HepG2 (cell line): ENCODE measurements around the gene TSSK3. TPM values are rescaled to one million over a fixed set of nuclear protein-coding genes. Genes with fewer than 3 reads are reported as not detected.

ENCODE experiments used
- AHR ChIP-seq: IDR thresholded peaks from 2 replicates; pipeline ENCODE4 v1.6.1; 2018; ENCODE audit warnings: missing genetic modification reagents, missing compliant biosample characterization
- BRCA1 ChIP-seq: sonication (generic); formaldehyde crosslinking; IDR thresholded peaks from 2 replicates; pipeline ENCODE4 v1.4.0; 2020; ENCODE audit warnings: missing genetic modification reagents
- DR1 ChIP-seq: sonication (generic); formaldehyde crosslinking; IDR thresholded peaks from 2 replicates; pipeline ENCODE4 v1.8.0; 2021; ENCODE audit warnings: mild to moderate bottlenecking, missing genetic modification reagents, inconsistent platforms
- FOXM1 ChIP-seq: sonication (generic); formaldehyde crosslinking; IDR thresholded peaks from 2 replicates; pipeline ENCODE4 v1.5.0; 2020; ENCODE audit warnings: missing genetic modification reagents
- GABPA ChIP-seq, 2 experiments: IDR thresholded peaks; 2 replicates each; pipeline ENCODE4 v1.6.1; 2011 to 2016; ENCODE audit warnings: low read depth in 2 of 2, low read length in 1 of 2, missing biosample characterization in 1 of 2, missing genetic modification characterization in 1 of 2
- GFI1 ChIP-seq: sonication (generic); formaldehyde crosslinking; IDR thresholded peaks from 2 replicates; pipeline ENCODE4 v1.5.0; 2020; ENCODE audit warnings: missing genetic modification reagents, mild to moderate bottlenecking, borderline replicate concordance
- GRHL1 ChIP-seq: sonication (generic); formaldehyde crosslinking; conservative IDR thresholded peaks from 2 replicates; pipeline ENCODE4 v1.8.0; 2022; ENCODE audit warnings: missing genetic modification reagents
- HHEX ChIP-seq: IDR thresholded peaks from 2 replicates; pipeline ENCODE4 v1.6.1; 2016; ENCODE audit warnings: control low read depth
- HOXA3 ChIP-seq: sonication (generic); formaldehyde crosslinking; IDR thresholded peaks from 2 replicates; pipeline ENCODE4 v1.5.0; 2020; ENCODE audit warnings: missing genetic modification reagents
- SP4 ChIP-seq: sonication (generic); formaldehyde crosslinking; IDR thresholded peaks from 2 replicates; pipeline ENCODE4 v1.8.1; 2023; ENCODE audit warnings: mild to moderate bottlenecking, missing genetic modification reagents
- THAP8 ChIP-seq: sonication (generic); formaldehyde crosslinking; IDR thresholded peaks from 2 replicates; pipeline ENCODE4 v1.5.1; 2020; ENCODE audit warnings: missing genetic modification reagents, mild to moderate bottlenecking, borderline replicate concordance
- THAP9 ChIP-seq: sonication (generic); formaldehyde crosslinking; IDR thresholded peaks from 2 replicates; pipeline ENCODE4; 2020; ENCODE audit warnings: missing genetic modification reagents, mild to moderate bottlenecking, borderline replicate concordance
- ZHX2 ChIP-seq, 2 experiments: sonication (generic) in 1 of 2; formaldehyde crosslinking in 1 of 2; IDR thresholded peaks; 2 replicates each; pipeline versions ENCODE4 v1.6.1 to v1.9.0; 2014 to 2022; ENCODE audit warnings: antibody characterized with exemption in 1 of 2, borderline replicate concordance in 1 of 2, inconsistent platforms in 1 of 2, low read depth in 1 of 2, missing genetic modification reagents in 1 of 2
- ZNF460 ChIP-seq: sonication (generic); formaldehyde crosslinking; IDR thresholded peaks from 2 replicates; pipeline ENCODE4 v1.5.1; 2020; ENCODE audit warnings: missing genetic modification reagents, mild to moderate bottlenecking, borderline replicate concordance
- ZNF597 ChIP-seq: sonication (generic); formaldehyde crosslinking; IDR thresholded peaks from 2 replicates; pipeline ENCODE4 v1.5.0; 2020; ENCODE audit warnings: missing genetic modification reagents
- polyA plus RNA-seq, 8 experiments: library from polyadenylated mRNA; depleted of rRNA in 3 of 8; stranded (reverse) in 7 of 8; unstranded in 1 of 8; fragments of >200 nt; fragmentation: Illumina TruSeq in 4 of 8; extraction: Trizol in 4 of 8; gene quantifications; 2 replicates each; pipeline versions ENCODE4 v1.2.1 to v1.2.3, GENCODE V29; 2011 to 2016; ENCODE audit warnings: low read depth in 4 of 8, missing spikeins in 1 of 8, mixed read lengths in 1 of 8; ENCODE audit not compliant: insufficient read depth in 1 of 8
- total RNA-seq, 5 experiments: library from RNA; depleted of rRNA; stranded (reverse); fragments of >200 nt; fragmentation: Illumina TruSeq; extraction: Trizol; gene quantifications; 2 replicates each; pipeline ENCODE4 v1.2.3, GENCODE V29; 2016; ENCODE audit warnings: low read depth in 1 of 5

The TSSK3 gene
- total and polyA plus RNA-seq, 2 of the 13 experiments (the other 11 are each of a cell fraction or from before 2014, with no cell fraction given): 1.0 to 1.1 TPM

GRCh38 chr1:32321712-32322291 lies 40.5 kb upstream of the TSSK3 start (continued):
- no peak for TF ChIP-seq ZNF597 (CRISPR knock-in tag)
- no peak for TF ChIP-seq AHR
- no peak for TF ChIP-seq SP4 (CRISPR knock-in tag)
- no peak for TF ChIP-seq GRHL1 (CRISPR knock-in tag)
- no peak for TF ChIP-seq BRCA1 (CRISPR knock-in tag)
- TF ChIP-seq FOXM1 (CRISPR knock-in tag): no peak
- TF ChIP-seq HOXA3: peak; percentile 92
- TF ChIP-seq DR1: no peak
- TF ChIP-seq HHEX (CRISPR knock-in tag): no peak
- TF ChIP-seq THAP9: no peak
- TF ChIP-seq ZHX2 (IDR thresholded peaks at IDR 0.05; ENCODE audit: low read depth): no peak
- no peak for TF ChIP-seq ZHX2 (CRISPR knock-in tag; IDR thresholded peaks at IDR 0.05; ENCODE audit: borderline replicate concordance)
- TF ChIP-seq GABPA (IDR thresholded peaks at IDR 0.05; ENCODE audit: low read depth, low read length): no peak; the same call in 1 of the 2 replicates
- peak; percentile 80 for TF ChIP-seq GABPA (CRISPR knock-in tag; IDR thresholded peaks at IDR 0.05; ENCODE audit: low read depth)
- peak; percentile 76 for TF ChIP-seq GFI1 (CRISPR knock-in tag)
- no peak; the same call in 1 of the 2 replicates for TF ChIP-seq ZNF460 (CRISPR knock-in tag)
- TF ChIP-seq THAP8 (CRISPR knock-in tag): no peak
